K562 (cell line): ENCODE measurements around the gene RNF114. TPM values are rescaled to one million over a fixed set of nuclear protein-coding genes. Genes with fewer than 3 reads are reported as not detected.
A peak's percentile ranks its signal among the peaks of the same experiment; 100 is the strongest.

Experiments
- HDAC8 ChIP-seq: fragments of 450-650 bp; IDR thresholded peaks from 2 replicates; pipeline ENCODE4 v1.6.1; 2016; ENCODE audit warnings: mild to moderate bottlenecking, missing genetic modification characterization, moderate library complexity, missing compliant biosample characterization
- IFI16 ChIP-seq: fragments of 250-450 bp; sonication (Bioruptor Pico); IDR thresholded peaks from 2 replicates; pipeline ENCODE4 v2.1.2; 2022; ENCODE audit warnings: mild to moderate bottlenecking, inconsistent platforms
- MYC ChIP-seq, 2 experiments: fragments of 250-450 bp in 1 of 2; sonication (Bioruptor Pico) in 1 of 2; IDR thresholded peaks; 2 replicates each; pipeline versions ENCODE4 v1.5.1 to v1.6.1; 2012 to 2021; ENCODE audit warnings: low read depth in 2 of 2, borderline replicate concordance in 1 of 2, improper control_type of control experiment in 1 of 2, low read length in 1 of 2, mild to moderate bottlenecking in 1 of 2, moderate library complexity in 1 of 2
- NFE2 ChIP-seq: IDR thresholded peaks from 2 replicates; pipeline ENCODE4 v1.6.1; 2014; ENCODE audit warnings: antibody characterized with exemption, low read depth
- PBX2 ChIP-seq, 2 experiments: IDR thresholded peaks in 1 of 2; conservative IDR thresholded peaks in 1 of 2; 2 replicates each; pipeline ENCODE4 v1.6.1; 2016; ENCODE audit warnings: low read depth in 2 of 2, mild to moderate bottlenecking in 1 of 2, missing compliant biosample characterization in 1 of 2, missing genetic modification characterization in 1 of 2, moderate library complexity in 1 of 2
- SIN3B ChIP-seq: fragments of 450-650 bp; IDR thresholded peaks from 2 replicates; pipeline ENCODE4 v1.6.1; 2017; ENCODE audit warnings: low read depth, mild to moderate bottlenecking, moderate library complexity
- ZBTB12 ChIP-seq: fragments of 250-450 bp; sonication (Bioruptor Pico); IDR thresholded peaks from 2 replicates; pipeline ENCODE4 v1.4.0; 2020
- ZNF318 ChIP-seq, 2 experiments: fragments of 450-650 bp; IDR thresholded peaks; 2 replicates each; pipeline ENCODE4 v1.6.1; 2016; ENCODE audit warnings: mild to moderate bottlenecking in 2 of 2, borderline replicate concordance in 1 of 2, low read depth in 1 of 2, moderate library complexity in 1 of 2
- ZNF512 ChIP-seq: IDR thresholded peaks from 2 replicates; pipeline ENCODE4 v1.6.1; 2016; ENCODE audit warnings: missing genetic modification characterization, missing compliant biosample characterization
- polyA plus RNA-seq, 8 experiments: library from polyadenylated mRNA; depleted of rRNA in 4 of 8; stranded (reverse) in 5 of 8; unstranded in 3 of 8; fragments of >200 nt; fragmentation: Nextera tagmentation in 2 of 8; fragmentation: Illumina TruSeq in 1 of 8; extraction: Ambion mirVana in 2 of 8; extraction: Trizol in 1 of 8; gene quantifications; 2 replicates each; pipeline versions ENCODE4 v1.2.1 to v1.2.3, GENCODE V29; 2011 to 2014; ENCODE audit warnings: inconsistent platforms in 1 of 8, missing spikeins in 1 of 8
- total RNA-seq, 7 experiments: library from RNA; depleted of rRNA in 6 of 7; stranded (reverse); fragments of >200 nt in 6 of 7; fragmentation: Illumina TruSeq in 2 of 7; extraction: Trizol in 2 of 7; gene quantifications; 2 replicates each; pipeline versions ENCODE4 v1.2.1 to v1.2.3, GENCODE V29; 2011 to 2021; ENCODE audit warnings: low replicate concordance in 1 of 7

The RNF114 gene
- total and polyA plus RNA-seq, 9 of the 15 experiments (the other 6 are each of a cell fraction or from before 2014, with no cell fraction given): 38.6 to 111 (median 62.6) TPM

- TF ChIP-seq ZNF512 (tag): no peak
- no peak; the same call in 1 of the 2 replicates for TF ChIP-seq NFE2
- TF ChIP-seq MYC (IDR thresholded peaks at IDR 0.05; ENCODE audit: low read depth, low read length): peak; percentile 76
- TF ChIP-seq MYC (CRISPR knock-in tag; IDR thresholded peaks at IDR 0.05; ENCODE audit: borderline replicate concordance, low read depth): peak; percentile 50; the same call in 1 of the 2 replicates
- 0 out of 2 replicates have a peak, but pooled peaks have one; percentile 33 for TF ChIP-seq ZBTB12 (CRISPR knock-in tag)
- TF ChIP-seq SIN3B: peak; percentile 89
- no peak for TF ChIP-seq HDAC8 (tag)
- TF ChIP-seq IFI16 (CRISPR knock-in tag): no peak
- no peak for TF ChIP-seq PBX2 (CRISPR knock-in tag; IDR thresholded peaks at IDR 0.05; ENCODE audit: low read depth)
- 0 out of 2 replicates have a peak, but pooled peaks have one; percentile 35 for TF ChIP-seq PBX2 (tag; conservative IDR thresholded peaks at IDR 0.05; ENCODE audit: low read depth)
- TF ChIP-seq ZNF318 (IDR thresholded peaks at IDR 0.05; ENCODE audit: borderline replicate concordance in 1 of 2, low read depth in 1 of 2): no peak
These were observed at the start of gene RNF114 (continued) for GRCh38 chr20:49936153-49937026.
